RWPE2 (cell line): ENCODE measurements around the gene MAGEE1.
A peak's percentile ranks its signal among the peaks of the same experiment; 100 is the strongest.

Experiments
- ATAC-seq: fragments of 200-7000 bp; cut with Tn5 transposase; 3 replicates; pipeline ENCODE4 v1.9.1; 2021; ENCODE audit warnings: low read depth
- DNase-seq: peaks from one replicate; pipeline ENCODE4 v3.0.0-alpha.2; 2020; ENCODE audit warnings: low spot score
- H3K27ac ChIP-seq: fragments of 450-650 bp; 2 replicates; pipeline ENCODE4 v1.5.1; 2017; ENCODE audit warnings: mild to moderate bottlenecking; ENCODE audit not compliant: poor library complexity, severe bottlenecking
- H3K27me3 ChIP-seq: fragments of 250-450 bp; sonication (Bioruptor Pico); 2 replicates; pipeline ENCODE4 v1.5.1; 2021; ENCODE audit warnings: mild to moderate bottlenecking, moderate library complexity; ENCODE audit not compliant: insufficient read depth, poor library complexity, severe bottlenecking
- H3K36me3 ChIP-seq: fragments of 250-450 bp; sonication (Bioruptor Pico); 2 replicates; pipeline ENCODE4 v1.5.1; 2020; ENCODE audit warnings: low read depth, mild to moderate bottlenecking, moderate library complexity
- H3K4me1 ChIP-seq: fragments of 250-450 bp; sonication (Bioruptor Pico); 2 replicates; pipeline ENCODE4 v1.5.1; 2021; ENCODE audit warnings: mild to moderate bottlenecking, moderate library complexity; ENCODE audit not compliant: insufficient read depth, poor library complexity, severe bottlenecking
- H3K4me3 ChIP-seq: fragments of 250-450 bp; sonication (Bioruptor Pico); 2 replicates; pipeline ENCODE4 v1.5.1; 2021; ENCODE audit warnings: mild to moderate bottlenecking, moderate library complexity; ENCODE audit not compliant: severe bottlenecking
- H3K9me3 ChIP-seq: fragments of 250-450 bp; sonication (Bioruptor Pico); 2 replicates; pipeline ENCODE4 v1.5.1; 2021; ENCODE audit warnings: mild to moderate bottlenecking, moderate library complexity; ENCODE audit not compliant: severe bottlenecking
- TF ChIP-seq, protein P1 (sequence below): fragments of 450-650 bp; IDR thresholded peaks from one replicate; pipeline ENCODE4 v1.5.1; 2017; ENCODE audit warnings: mild to moderate bottlenecking, moderate library complexity; ENCODE audit not compliant: poor library complexity, severe bottlenecking

Gene MAGEE1

DNA sequence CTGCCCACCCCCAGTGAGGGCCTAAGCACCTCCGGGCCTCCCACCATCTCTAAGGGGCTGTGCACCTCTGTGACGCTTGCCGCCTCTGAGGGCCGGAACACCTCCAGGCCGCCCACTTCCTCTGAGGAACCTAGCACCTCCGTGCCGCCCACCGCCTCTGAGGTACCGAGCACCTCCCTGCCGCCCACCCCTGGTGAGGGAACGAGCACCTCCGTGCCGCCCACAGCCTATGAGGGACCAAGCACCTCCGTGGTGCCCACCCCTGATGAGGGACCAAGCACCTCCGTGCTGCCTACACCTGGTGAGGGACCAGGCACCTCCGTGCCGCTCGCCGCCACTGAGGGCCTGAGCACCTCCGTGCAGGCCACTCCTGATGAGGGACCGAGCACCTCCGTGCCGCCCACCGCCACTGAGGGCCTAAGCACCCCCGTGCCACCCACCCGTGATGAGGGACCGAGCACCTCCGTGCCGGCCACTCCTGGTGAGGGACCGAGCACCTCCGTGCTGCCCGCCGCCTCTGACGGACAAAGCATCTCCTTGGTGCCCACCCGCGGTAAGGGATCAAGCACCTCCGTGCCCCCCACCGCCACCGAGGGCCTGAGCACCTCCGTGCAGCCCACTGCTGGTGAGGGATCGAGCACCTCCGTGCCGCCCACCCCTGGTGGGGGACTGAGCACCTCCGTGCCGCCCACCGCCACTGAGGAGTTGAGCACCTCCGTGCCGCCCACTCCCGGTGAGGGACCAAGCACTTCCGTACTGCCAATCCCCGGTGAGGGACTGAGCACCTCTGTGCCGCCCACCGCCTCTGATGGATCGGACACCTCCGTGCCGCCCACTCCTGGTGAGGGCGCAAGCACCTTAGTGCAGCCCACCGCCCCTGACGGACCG lies 977 bp downstream of the MAGEE1 start:
- DNase-seq, result peak; percentile 25
- H3K4me1 ChIP-seq, result no peaks in the 10 kb centered on the region
- H3K27ac ChIP-seq, result no peak overlapping the region
- TF ChIP-seq, protein P1, sequence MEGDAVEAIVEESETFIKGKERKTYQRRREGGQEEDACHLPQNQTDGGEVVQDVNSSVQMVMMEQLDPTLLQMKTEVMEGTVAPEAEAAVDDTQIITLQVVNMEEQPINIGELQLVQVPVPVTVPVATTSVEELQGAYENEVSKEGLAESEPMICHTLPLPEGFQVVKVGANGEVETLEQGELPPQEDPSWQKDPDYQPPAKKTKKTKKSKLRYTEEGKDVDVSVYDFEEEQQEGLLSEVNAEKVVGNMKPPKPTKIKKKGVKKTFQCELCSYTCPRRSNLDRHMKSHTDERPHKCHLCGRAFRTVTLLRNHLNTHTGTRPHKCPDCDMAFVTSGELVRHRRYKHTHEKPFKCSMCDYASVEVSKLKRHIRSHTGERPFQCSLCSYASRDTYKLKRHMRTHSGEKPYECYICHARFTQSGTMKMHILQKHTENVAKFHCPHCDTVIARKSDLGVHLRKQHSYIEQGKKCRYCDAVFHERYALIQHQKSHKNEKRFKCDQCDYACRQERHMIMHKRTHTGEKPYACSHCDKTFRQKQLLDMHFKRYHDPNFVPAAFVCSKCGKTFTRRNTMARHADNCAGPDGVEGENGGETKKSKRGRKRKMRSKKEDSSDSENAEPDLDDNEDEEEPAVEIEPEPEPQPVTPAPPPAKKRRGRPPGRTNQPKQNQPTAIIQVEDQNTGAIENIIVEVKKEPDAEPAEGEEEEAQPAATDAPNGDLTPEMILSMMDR, result no peak
- no peaks in the 10 kb centered on the region for H3K9me3 ChIP-seq
- H3K4me3 ChIP-seq, result peak overlapping the region; percentile 56
- peak; percentile 66 for ATAC-seq
- no peaks in the 10 kb centered on the region for H3K36me3 ChIP-seq
- no peaks in the 10 kb centered on the region for H3K27me3 ChIP-seq

DNA sequence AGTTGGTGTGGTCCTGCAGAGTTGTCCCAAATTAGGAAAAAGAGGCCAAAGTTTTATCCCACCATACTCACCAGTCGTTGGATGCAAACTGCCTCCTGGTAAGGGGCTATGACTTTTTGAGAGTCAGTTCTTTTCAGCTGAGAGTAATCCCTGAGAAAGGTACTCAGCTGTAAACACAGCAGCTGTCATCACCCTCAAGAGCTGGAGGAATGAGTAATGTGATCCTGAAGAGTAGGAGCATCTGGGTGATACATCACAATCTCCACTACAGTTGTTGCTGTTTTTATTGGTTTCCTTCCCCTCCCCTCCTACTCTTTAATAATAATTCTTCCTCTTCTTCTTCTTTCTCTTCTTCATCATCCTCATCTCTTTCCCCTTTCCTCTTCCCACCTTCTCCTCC lies 5.7 kb downstream of the MAGEE1 start:
- no peaks in the 10 kb centered on the region for H3K4me1 ChIP-seq
- no peak overlapping the region for H3K4me3 ChIP-seq
- no peaks in the 10 kb centered on the region for H3K27me3 ChIP-seq
- TF ChIP-seq, protein P1, result no peak
- no peak for DNase-seq
- no peak for ATAC-seq
- H3K27ac ChIP-seq, result no peak overlapping the region
- no peaks in the 10 kb centered on the region for H3K9me3 ChIP-seq
- no peaks in the 10 kb centered on the region for H3K36me3 ChIP-seq

DNA sequence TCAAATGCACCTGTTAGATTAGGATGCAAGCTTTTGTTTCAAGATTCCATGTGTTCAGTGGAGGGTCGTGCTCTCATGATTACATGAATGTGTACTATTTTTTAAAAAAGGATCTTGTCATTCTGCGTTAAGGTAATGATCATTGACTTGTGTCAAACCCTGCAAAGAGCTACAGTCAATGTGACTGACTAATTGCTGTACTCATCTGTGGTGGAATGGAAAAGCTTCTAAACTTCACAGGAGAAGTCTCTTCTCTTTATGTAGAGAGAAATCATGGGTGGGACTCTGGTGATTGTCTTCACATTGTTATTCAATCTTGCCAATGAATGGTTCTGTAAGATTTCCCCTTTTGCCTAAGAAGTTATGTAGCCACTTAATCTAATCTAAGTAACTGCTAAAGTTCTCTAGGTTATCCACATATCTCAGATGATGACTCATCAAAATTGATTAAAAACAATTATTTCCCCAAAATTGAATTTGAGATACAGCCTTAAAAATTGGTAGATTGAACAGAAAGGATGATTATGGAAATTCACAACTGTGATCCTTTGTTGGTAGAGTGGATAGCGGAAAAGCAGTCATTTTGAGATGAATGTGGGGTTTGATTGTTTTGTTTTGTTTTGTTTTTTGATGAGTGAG lies 6.7 kb downstream of the MAGEE1 start:
- Histone ChIP-seq H3K4me3 (no peak overlapping the region), H3K27ac (no peak overlapping the region), H3K4me1 (no peaks in the 10 kb centered on the region), H3K36me3 (no peaks in the 10 kb centered on the region), H3K27me3 (no peaks in the 10 kb centered on the region), H3K9me3 (no peaks in the 10 kb centered on the region)
- TF ChIP-seq, protein P1, result no peak
- DNase-seq (no peak), ATAC-seq (no peak)

DNA sequence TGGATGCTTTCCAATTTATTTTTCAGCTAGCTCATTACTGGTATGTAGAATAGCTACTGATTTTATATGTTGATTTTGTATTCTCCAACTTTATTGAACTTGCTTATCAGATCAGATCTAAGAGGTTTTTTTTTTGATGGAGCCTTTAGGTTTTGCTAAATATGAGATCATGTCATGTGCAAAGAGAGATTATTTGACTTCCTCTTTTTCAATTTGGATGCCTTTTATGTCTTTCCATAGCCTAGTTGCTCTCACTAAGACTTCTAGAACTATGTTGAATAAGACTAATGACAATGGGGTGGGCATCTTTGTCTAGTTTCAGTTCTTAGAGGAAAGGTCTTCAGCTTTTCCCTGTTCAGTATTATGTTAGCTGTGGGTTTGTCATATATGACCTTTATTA lies 11.7 kb downstream of the MAGEE1 start:
- no peak overlapping the region for H3K27ac ChIP-seq
- no peaks in the 10 kb centered on the region for H3K36me3 ChIP-seq
- TF ChIP-seq, protein P1, result no peak
- no peaks in the 10 kb centered on the region for H3K4me1 ChIP-seq
- H3K9me3 ChIP-seq, result no peaks in the 10 kb centered on the region
- DNase-seq, result no peak
- H3K4me3 ChIP-seq, result no peak overlapping the region
- ATAC-seq, result no peak
- H3K27me3 ChIP-seq, result no peaks in the 10 kb centered on the region
